Lower leg skin (tissue), 4 donors: Measurements from ENCODE around the gene TMTC1. TPM values are rescaled to one million over a fixed set of nuclear protein-coding genes. Genes with fewer than 3 reads are reported as not detected.

Experiments used
- DNase-seq, 2 donors: peaks; one replicate each; pipeline ENCODE4 v3.0.0-alpha.2; 2019; ENCODE audit warnings: low spot score in 2 of 2
- H3K4me3 ChIP-seq: fragments of 200-600 bp; sonication (generic); 2 replicates; pipeline ENCODE4 v1.5.1; 2017; ENCODE audit warnings: mild to moderate bottlenecking, low read depth; ENCODE audit not compliant: poor library complexity, severe bottlenecking
- POLR2A ChIP-seq, 2 donors: fragments of 450-650 bp; IDR thresholded peaks; one replicate each; pipeline ENCODE4 v1.6.1; 2016 to 2017; ENCODE audit warnings: antibody characterized with exemption in 2 of 2, mild to moderate bottlenecking in 1 of 2, moderate library complexity in 1 of 2
- WGBS, 2 donors: methylation state at CpG; one replicate each; pipeline ENCODE4 v1.1.5; 2018; 5-methylcytosine and 5-hydroxymethylcytosine counted together
- intact Hi-C: fragments of 100-400 bp; cut with DNase I; formaldehyde crosslinking; loops from one replicate; pipeline ENCODE4 v1.15.0; 2023; ENCODE audit warnings: low total_unique reads
- total RNA-seq, 4 donors: library from RNA; depleted of rRNA; stranded (reverse); fragments of >200 nt; gene quantifications; one replicate each; pipeline ENCODE4 v1.1.0, GENCODE V29; 2016
- TF ChIP-seq, protein P1 (sequence below), 3 donors: fragments of 450-650 bp; IDR thresholded peaks; one replicate each; pipeline ENCODE4 v1.5.1; 2016; ENCODE audit warnings: antibody characterized with exemption in 3 of 3, mild to moderate bottlenecking in 3 of 3, moderate library complexity in 2 of 3

TMTC1 gene
- total RNA-seq, 4 donors from 2014 or later, result 14.1 to 38.2 (median 18.5) TPM

DNA sequence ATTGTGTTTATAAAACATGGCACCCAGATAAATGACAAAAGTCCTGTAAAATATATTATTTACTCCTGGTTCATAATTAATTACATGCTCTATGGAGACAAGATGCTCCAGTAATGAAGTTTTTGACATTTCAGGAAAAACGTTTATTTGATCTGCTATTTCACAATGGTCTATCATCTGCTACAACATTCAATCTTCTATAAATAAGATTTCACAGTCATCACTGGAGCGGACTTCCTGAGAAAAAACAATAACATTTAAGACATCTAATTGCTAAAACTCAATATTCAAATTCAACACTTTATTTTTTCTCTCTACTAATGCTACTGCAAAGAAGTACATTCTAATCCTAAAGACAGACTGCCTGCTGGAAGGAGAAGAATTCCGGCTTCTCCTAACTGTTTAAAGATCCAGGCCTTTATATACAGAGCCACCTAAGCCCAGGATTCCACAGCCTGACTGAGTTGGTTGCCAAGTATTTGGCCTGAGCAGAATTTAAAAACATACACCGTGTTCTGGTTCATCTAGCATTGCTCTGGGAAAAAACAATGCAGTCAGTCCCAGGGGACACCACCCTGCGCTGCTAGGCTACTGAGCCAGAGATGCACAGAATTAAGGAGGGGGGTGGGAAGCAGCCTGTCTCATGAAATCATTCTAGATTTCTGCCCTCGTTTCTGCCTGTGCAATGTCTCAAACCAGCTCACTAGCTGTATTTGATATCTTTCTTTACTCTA, 58.0 kb downstream of the TMTC1 start:
- TF ChIP-seq, protein P1, sequence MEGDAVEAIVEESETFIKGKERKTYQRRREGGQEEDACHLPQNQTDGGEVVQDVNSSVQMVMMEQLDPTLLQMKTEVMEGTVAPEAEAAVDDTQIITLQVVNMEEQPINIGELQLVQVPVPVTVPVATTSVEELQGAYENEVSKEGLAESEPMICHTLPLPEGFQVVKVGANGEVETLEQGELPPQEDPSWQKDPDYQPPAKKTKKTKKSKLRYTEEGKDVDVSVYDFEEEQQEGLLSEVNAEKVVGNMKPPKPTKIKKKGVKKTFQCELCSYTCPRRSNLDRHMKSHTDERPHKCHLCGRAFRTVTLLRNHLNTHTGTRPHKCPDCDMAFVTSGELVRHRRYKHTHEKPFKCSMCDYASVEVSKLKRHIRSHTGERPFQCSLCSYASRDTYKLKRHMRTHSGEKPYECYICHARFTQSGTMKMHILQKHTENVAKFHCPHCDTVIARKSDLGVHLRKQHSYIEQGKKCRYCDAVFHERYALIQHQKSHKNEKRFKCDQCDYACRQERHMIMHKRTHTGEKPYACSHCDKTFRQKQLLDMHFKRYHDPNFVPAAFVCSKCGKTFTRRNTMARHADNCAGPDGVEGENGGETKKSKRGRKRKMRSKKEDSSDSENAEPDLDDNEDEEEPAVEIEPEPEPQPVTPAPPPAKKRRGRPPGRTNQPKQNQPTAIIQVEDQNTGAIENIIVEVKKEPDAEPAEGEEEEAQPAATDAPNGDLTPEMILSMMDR (IDR thresholded peaks at IDR 0.05), result no peak
- TF ChIP-seq POLR2A (IDR thresholded peaks at IDR 0.05), result no peak
- intact Hi-C loops, result no loop called here
- WGBS, 2 donors, result 58 to 70% methylated on average over 6 of the region's 6 CpGs
- H3K4me3 ChIP-seq, result no peak overlapping the region
- no peak for DNase-seq

DNA sequence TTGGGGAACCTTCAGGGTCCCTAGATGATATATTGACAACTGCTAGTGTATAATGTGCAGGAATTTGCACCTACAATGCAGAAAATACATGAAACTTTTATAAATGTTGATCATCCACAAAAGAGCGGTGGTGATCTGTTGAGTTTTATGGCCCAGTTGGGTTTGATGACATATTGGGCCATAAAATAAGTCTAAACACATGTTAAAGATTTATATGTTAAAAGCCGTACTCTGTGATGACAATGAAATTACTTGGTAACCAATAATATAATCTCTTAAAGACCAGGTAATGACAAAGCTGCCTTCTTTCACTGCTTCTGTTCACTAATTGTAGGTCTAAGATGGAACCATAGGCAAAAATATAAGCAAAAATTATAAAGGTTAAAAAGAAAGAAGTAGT, 61.6 kb downstream of the TMTC1 start:
- intact Hi-C loops, result no loop called here
- no peak for TF ChIP-seq POLR2A (IDR thresholded peaks at IDR 0.05)
- TF ChIP-seq, protein P1 (IDR thresholded peaks at IDR 0.05), result no peak
- WGBS, 2 donors, result 94 to 96% methylated on average over 2 of the region's 2 CpGs
- H3K4me3 ChIP-seq, result no peak overlapping the region
- DNase-seq, result no peak

DNA sequence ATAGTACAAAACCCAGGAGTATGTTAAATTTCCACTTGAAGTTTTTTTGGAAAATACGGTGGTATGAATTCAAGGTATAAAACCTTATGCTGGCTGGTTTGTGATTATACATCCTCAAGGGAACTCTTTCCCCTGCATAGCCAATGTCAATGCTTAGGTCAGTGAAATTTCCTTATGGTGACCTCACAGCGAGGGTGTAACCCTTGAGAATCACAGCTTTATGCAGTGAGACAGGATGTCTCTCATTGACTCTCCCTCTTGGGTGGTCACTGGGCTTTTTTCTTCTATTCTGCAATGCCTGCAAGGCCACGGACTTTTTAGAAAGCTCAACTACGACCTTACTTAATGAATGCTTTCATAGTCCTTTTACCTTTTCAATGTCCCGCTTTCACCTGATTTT, 64.4 kb downstream of the TMTC1 start:
- no peak overlapping the region for H3K4me3 ChIP-seq
- TF ChIP-seq, protein P1 (IDR thresholded peaks at IDR 0.05), result no peak
- TF ChIP-seq POLR2A (IDR thresholded peaks at IDR 0.05), result no peak
- no peak for DNase-seq
- WGBS, 2 donors, result 63 to 76% methylated on average over 5 of the region's 5 CpGs
- intact Hi-C loops, result no loop called here

DNA sequence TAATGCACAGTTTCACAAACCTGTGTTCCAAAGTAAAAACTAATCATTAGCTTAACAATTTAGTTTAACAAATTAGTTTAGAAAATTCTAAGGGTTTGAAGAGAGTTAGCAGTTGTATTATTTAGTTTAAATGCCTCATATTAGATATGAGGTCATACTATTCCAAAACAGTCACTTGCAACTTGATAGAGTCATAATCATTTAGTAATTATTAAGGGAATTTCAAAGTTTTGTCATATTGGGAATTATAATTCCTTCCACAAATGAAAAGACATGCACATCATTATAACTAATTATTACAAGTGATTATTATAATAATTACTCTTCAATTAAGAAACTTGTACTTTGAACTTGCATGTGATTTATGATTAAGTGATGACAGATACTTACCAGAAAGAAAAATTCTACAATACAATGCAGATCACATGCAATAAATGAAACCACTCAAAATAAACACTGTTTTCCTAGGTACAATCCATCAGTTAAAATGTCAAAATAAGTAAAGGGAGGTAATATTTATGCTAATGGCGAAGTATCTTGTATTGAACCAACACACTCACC, 66.1 kb downstream of the TMTC1 start:
- 0% methylated on average over 1 of the region's 1 CpG for WGBS, 2 donors
- no peak overlapping the region for H3K4me3 ChIP-seq
- no peak for DNase-seq
- no peak for TF ChIP-seq POLR2A (IDR thresholded peaks at IDR 0.05)
- TF ChIP-seq, protein P1 (IDR thresholded peaks at IDR 0.05), result no peak
- intact Hi-C loops, result no loop called here

DNA sequence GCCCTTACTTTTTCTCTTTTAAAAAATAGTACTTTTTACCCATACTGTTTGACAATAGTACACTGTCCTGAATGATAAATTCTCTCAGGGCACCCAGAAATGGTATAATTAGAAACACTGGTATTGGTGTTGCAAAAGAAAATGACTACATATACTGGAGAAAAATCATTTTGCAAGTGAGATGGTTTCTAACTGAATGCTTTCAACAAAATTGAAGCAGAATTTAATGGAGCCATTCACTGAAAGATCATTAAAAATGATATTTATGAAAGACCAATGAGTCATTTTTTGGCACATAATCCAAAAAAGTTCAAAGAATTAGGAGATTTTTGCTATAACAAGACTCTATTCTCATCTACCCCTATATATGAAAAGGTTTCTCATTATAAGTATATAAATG, 68.8 kb downstream of the TMTC1 start:
- TF ChIP-seq, protein P1 (IDR thresholded peaks at IDR 0.05), result no peak
- no peak for TF ChIP-seq POLR2A (IDR thresholded peaks at IDR 0.05)
- intact Hi-C loops, result no loop called here
- no peak overlapping the region for H3K4me3 ChIP-seq
- DNase-seq, result no peak
